HAP-1 (cell line): ENCODE measurements around the gene PPP1R3E.
A peak's percentile ranks its signal among the peaks of the same experiment; 100 is the strongest.
"Not testable (repeated sequence)": the region's sequence is repeated elsewhere in the genome, so short reads cannot be mapped to it uniquely, and the experiment has no call there.

Experiments used
- DNase-seq, 2 experiments: peaks; one replicate each; pipeline ENCODE4 v3.0.0-alpha.2; 2016 to 2020; ENCODE audit warnings: low spot score in 2 of 2
- H3K27me3 ChIP-seq: fragments of 250-450 bp; sonication (Bioruptor Pico); 2 replicates; pipeline ENCODE4 v1.5.1; 2020; ENCODE audit warnings: low read depth, mild to moderate bottlenecking, moderate library complexity
- H3K36me3 ChIP-seq: fragments of 250-450 bp; sonication (Bioruptor Pico); replicated peaks from 2 replicates; pipeline ENCODE4 v1.5.1; 2020; ENCODE audit warnings: mild to moderate bottlenecking
- H3K4me1 ChIP-seq: fragments of 250-450 bp; sonication (Bioruptor Pico); 2 replicates; pipeline ENCODE4 v1.5.1; 2020; ENCODE audit warnings: mild to moderate bottlenecking
- H3K4me3 ChIP-seq: fragments of 250-450 bp; sonication (Bioruptor Pico); 2 replicates; pipeline ENCODE4 v1.5.1; 2020; ENCODE audit warnings: mild to moderate bottlenecking, moderate library complexity
- H3K9me3 ChIP-seq: fragments of 250-450 bp; sonication (Bioruptor Pico); 2 replicates; pipeline ENCODE4 v1.5.1; 2020; ENCODE audit warnings: mild to moderate bottlenecking, moderate library complexity
- in situ Hi-C: fragments of 300-500 bp; cut with MboI; formaldehyde crosslinking; loops from 3 replicates; pipeline ENCODE4 v1.14.3; 2020; ENCODE audit warnings: low sequenced_read_pairs, inconsistent platforms, mixed read lengths

PPP1R3E gene

GRCh38 chr14:23260849-23261248 lies 41.8 kb downstream of the PPP1R3E start:
- H3K9me3 ChIP-seq, DNase-seq, H3K4me3 ChIP-seq, H3K4me1 ChIP-seq, H3K36me3 ChIP-seq, in situ Hi-C loops: not testable (repeated sequence)
- peaks cover 12% of the 10 kb centered on the region for H3K27me3 ChIP-seq

DNA sequence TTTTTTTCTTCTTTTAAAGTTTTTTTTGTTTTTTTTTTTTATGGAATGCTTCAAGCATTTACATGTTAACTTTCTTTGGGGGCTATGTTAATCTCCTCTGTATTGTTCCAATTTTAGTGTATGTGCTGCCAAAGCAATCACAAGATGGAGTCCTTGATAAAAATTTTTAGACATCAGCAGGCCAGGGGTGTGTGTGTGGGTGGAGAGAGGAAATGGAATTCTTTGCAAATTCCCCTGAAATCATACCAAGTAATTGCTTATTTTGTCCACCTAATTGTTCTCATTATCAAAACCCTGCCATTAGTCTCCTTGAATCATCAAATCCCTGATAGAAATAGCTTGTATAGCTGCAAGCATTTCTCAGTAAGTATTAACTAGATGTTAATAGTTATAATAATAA lies 43.2 kb downstream of the PPP1R3E start:
- peaks cover 12% of the 10 kb centered on the region for H3K27me3 ChIP-seq
- in situ Hi-C loops, result no loop called here
- no peak overlapping the region for H3K4me3 ChIP-seq
- peak in 1 of 2 experiments; percentile 7 for DNase-seq
- H3K4me1 ChIP-seq, result peaks cover 3% of the 10 kb centered on the region; the same call in 1 of the 2 replicates
- no peaks in the 10 kb centered on the region for H3K9me3 ChIP-seq
- no peaks in the 10 kb centered on the region for H3K36me3 ChIP-seq

GRCh38 chr14:23258256-23258655 lies 44.4 kb downstream of the PPP1R3E start:
- Histone ChIP-seq H3K4me1 (peaks cover 3% of the 10 kb centered on the region; the same call in 1 of the 2 replicates), H3K27me3 (peaks cover 4% of the 10 kb centered on the region), H3K36me3 (no peaks in the 10 kb centered on the region), H3K4me3 (no peak overlapping the region), H3K9me3 (no peaks in the 10 kb centered on the region)
- in situ Hi-C loops, result no loop called here
- DNase-seq, result no peak

GRCh38 chr14:23252420-23253333 lies 50.0 kb downstream of the PPP1R3E start:
- Histone ChIP-seq H3K4me3 (no peak overlapping the region), H3K4me1 (peaks cover 12% of the 10 kb centered on the region), H3K9me3 (no peaks in the 10 kb centered on the region), H3K36me3 (no peaks in the 10 kb centered on the region), H3K27me3 (no peaks in the 10 kb centered on the region)
- in situ Hi-C loops, result no loop called here
- no peak for DNase-seq

DNA sequence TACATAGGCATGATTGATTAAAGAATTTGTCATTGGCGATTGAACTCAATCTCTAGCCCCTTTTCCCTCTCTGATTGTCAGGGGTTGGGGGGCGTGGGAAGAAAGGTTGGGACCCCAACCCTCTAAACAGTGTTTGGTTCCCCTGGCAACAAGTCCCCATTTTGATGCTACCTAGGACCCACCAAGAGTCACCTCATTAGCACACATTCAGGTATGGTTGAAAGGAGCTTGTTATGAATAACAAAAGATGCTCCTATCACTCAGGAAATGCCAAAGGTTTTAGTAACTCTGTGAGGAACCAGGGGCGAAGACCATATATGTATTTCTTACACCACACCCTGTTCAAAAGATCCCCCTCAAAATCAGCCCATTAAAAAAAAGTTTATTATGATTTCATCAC lies 50.7 kb downstream of the PPP1R3E start:
- H3K4me3 ChIP-seq, result no peak overlapping the region
- H3K36me3 ChIP-seq, result no peaks in the 10 kb centered on the region
- H3K4me1 ChIP-seq, result peaks cover 12% of the 10 kb centered on the region
- no peaks in the 10 kb centered on the region for H3K27me3 ChIP-seq
- in situ Hi-C loops, result no loop called here
- no peaks in the 10 kb centered on the region for H3K9me3 ChIP-seq
- no peak for DNase-seq

GRCh38 chr14:23249824-23250223 lies 52.8 kb downstream of the PPP1R3E start:
- Histone ChIP-seq H3K9me3 (no peaks in the 10 kb centered on the region), H3K4me1 (peaks cover 14% of the 10 kb centered on the region), H3K27me3 (no peaks in the 10 kb centered on the region), H3K4me3 (no peak overlapping the region), H3K36me3 (no peaks in the 10 kb centered on the region; the same call in 1 of the 2 replicates)
- in situ Hi-C loops, result no loop called here
- DNase-seq, result no peak

GRCh38 chr14:23248601-23249000 lies 54.1 kb downstream of the PPP1R3E start:
- in situ Hi-C loops, result no loop called here
- H3K36me3 ChIP-seq, result no peaks in the 10 kb centered on the region; the same call in 1 of the 2 replicates
- peaks cover 14% of the 10 kb centered on the region for H3K4me1 ChIP-seq
- peak; percentile 72 to 77 for DNase-seq
- H3K27me3 ChIP-seq, result no peaks in the 10 kb centered on the region
- H3K4me3 ChIP-seq, result no peak overlapping the region
- no peaks in the 10 kb centered on the region for H3K9me3 ChIP-seq
